ENCODE data around the gene FAM3A. TPM values are rescaled to one million over a fixed set of nuclear protein-coding genes. Genes with fewer than 3 reads are reported as not detected.
A peak's percentile ranks its signal among the peaks of the same experiment; 100 is the strongest.

Gene FAM3A
- total and polyA plus RNA-seq, 9 of the 15 experiments (the other 6 are each of a cell fraction or from before 2014, with no cell fraction given), result 0.75 to 70.6 (median 27.0) TPM

DNA sequence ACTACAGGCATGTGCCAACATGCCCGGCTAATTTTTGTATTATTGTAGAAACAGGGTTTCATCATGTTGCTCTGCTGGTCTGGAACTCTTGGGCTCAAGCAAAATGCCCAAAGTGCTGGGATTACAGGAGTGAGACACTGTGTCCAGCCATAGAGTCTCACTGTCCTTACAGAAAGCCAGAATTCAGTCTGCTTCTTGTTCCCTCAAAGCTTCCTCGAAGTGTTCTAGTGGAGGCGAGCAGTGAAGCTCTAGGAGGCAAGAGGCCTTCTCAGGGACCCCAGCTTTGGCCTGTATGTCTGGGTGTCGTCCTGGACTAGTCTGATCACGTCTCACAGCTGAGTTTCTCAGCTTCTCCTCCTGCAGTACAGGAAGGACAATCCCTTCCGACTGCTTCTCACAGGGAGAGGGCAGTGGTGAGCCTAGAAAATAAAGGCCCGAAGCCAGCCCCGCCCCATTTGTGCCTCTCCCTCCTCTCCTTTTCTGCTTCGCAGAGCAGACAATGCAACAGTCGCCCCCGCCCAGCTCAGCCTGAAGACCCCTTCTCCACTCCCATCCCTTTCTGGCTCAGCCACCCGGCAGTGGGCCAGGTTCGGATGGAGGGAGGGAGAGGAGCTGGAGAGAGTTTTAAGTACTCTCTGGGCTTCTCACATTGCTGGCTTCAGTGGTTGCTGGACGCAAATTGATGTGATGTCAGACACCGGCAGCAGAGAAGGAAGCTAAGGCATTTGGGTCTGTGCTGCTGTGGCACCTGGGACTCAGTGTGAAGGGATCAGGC lies 11.1 kb upstream of the FAM3A start (continued):
- TF ChIP-seq, protein P1, sequence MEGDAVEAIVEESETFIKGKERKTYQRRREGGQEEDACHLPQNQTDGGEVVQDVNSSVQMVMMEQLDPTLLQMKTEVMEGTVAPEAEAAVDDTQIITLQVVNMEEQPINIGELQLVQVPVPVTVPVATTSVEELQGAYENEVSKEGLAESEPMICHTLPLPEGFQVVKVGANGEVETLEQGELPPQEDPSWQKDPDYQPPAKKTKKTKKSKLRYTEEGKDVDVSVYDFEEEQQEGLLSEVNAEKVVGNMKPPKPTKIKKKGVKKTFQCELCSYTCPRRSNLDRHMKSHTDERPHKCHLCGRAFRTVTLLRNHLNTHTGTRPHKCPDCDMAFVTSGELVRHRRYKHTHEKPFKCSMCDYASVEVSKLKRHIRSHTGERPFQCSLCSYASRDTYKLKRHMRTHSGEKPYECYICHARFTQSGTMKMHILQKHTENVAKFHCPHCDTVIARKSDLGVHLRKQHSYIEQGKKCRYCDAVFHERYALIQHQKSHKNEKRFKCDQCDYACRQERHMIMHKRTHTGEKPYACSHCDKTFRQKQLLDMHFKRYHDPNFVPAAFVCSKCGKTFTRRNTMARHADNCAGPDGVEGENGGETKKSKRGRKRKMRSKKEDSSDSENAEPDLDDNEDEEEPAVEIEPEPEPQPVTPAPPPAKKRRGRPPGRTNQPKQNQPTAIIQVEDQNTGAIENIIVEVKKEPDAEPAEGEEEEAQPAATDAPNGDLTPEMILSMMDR (IDR thresholded peaks at IDR 0.05 in 2 of 3, conservative IDR thresholded peaks at IDR 0.05 in 1 of 3; ENCODE audit: insufficient read depth in 2 of 3, low read depth in 1 of 3, low read length in 3 of 3), result peak; percentile 71 to 76 (median 76)
- no peak for TF ChIP-seq IRF2 (CRISPR knock-in tag; IDR thresholded peaks at IDR 0.05)
- TF ChIP-seq, protein P2, sequence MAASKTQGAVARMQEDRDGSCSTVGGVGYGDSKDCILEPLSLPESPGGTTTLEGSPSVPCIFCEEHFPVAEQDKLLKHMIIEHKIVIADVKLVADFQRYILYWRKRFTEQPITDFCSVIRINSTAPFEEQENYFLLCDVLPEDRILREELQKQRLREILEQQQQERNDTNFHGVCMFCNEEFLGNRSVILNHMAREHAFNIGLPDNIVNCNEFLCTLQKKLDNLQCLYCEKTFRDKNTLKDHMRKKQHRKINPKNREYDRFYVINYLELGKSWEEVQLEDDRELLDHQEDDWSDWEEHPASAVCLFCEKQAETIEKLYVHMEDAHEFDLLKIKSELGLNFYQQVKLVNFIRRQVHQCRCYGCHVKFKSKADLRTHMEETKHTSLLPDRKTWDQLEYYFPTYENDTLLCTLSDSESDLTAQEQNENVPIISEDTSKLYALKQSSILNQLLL (CRISPR knock-in tag; IDR thresholded peaks at IDR 0.05; ENCODE audit: borderline replicate concordance), result no peak
- no peak for TF ChIP-seq RBM34 (IDR thresholded peaks at IDR 0.05; ENCODE audit: borderline replicate concordance, insufficient read depth, low read length)
- no peak for TF ChIP-seq CBX3 (IDR thresholded peaks at IDR 0.05; ENCODE audit: borderline replicate concordance in 1 of 2, low read length in 2 of 2)
- TF ChIP-seq RBFOX2 (IDR thresholded peaks at IDR 0.05; ENCODE audit: low read depth, low read length), result 0 out of 2 replicates have a peak, but pooled peaks have one; percentile 22
- TF ChIP-seq, protein P3, sequence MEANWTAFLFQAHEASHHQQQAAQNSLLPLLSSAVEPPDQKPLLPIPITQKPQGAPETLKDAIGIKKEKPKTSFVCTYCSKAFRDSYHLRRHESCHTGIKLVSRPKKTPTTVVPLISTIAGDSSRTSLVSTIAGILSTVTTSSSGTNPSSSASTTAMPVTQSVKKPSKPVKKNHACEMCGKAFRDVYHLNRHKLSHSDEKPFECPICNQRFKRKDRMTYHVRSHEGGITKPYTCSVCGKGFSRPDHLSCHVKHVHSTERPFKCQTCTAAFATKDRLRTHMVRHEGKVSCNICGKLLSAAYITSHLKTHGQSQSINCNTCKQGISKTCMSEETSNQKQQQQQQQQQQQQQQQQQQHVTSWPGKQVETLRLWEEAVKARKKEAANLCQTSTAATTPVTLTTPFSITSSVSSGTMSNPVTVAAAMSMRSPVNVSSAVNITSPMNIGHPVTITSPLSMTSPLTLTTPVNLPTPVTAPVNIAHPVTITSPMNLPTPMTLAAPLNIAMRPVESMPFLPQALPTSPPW (CRISPR knock-in tag; IDR thresholded peaks at IDR 0.05), result peak; percentile 74
- TF ChIP-seq RB1 (IDR thresholded peaks at IDR 0.05; ENCODE audit: low read depth), result 0 out of 2 replicates have a peak, but pooled peaks have one; percentile 53
- TF ChIP-seq NCOA2 (IDR thresholded peaks at IDR 0.05; ENCODE audit: partially characterized antibody in 2 of 2), result no peak
- TF ChIP-seq SLC30A9 (CRISPR knock-in tag; IDR thresholded peaks at IDR 0.05), result no peak
- TF ChIP-seq GABPA (tag; conservative IDR thresholded peaks at IDR 0.05; ENCODE audit: low read depth), result no peak
- TF ChIP-seq GTF2A2 (tag; IDR thresholded peaks at IDR 0.05), result no peak
- peak; percentile 42; the same call in 1 of the 2 replicates for TF ChIP-seq ELF1 (tag; IDR thresholded peaks at IDR 0.05)
- TF ChIP-seq ETV1 (tag; conservative IDR thresholded peaks at IDR 0.05; ENCODE audit: low read depth), result peak; percentile 60
- peak; percentile 24 to 60; a peak in 3 of 4 replicates for TF ChIP-seq RAD21 (CRISPR knock-in tag; conservative IDR thresholded peaks at IDR 0.05 in 1 of 2, IDR thresholded peaks at IDR 0.05 in 1 of 2)
- TF ChIP-seq SRF (CRISPR knock-in tag; IDR thresholded peaks at IDR 0.05), result no peak
- TF ChIP-seq ZNF263 (CRISPR knock-in tag; IDR thresholded peaks at IDR 0.05; ENCODE audit: borderline replicate concordance), result 0 out of 2 replicates have a peak, but pooled peaks have one; percentile 41
- 0 out of 2 replicates have a peak, but pooled peaks have one; percentile 31 for TF ChIP-seq EP400 (IDR thresholded peaks at IDR 0.05)
- TF ChIP-seq ZNF224 (CRISPR knock-in tag; IDR thresholded peaks at IDR 0.05), result no peak
- TF ChIP-seq TBP (optimal IDR thresholded peaks at IDR 0.05; ENCODE audit: low read depth, low read length), result peak; percentile 28
- no peak for TF ChIP-seq CREB1 (IDR thresholded peaks at IDR 0.05)
- TF ChIP-seq CREB1 (CRISPR knock-in tag; IDR thresholded peaks at IDR 0.05), result peak; percentile 42; the same call in 1 of the 2 replicates
